ENCODE results near the gene EPHA6. TPM values are rescaled to one million over a fixed set of nuclear protein-coding genes. Genes with fewer than 3 reads are reported as not detected.

Gene EPHA6
- total RNA-seq, 1 experiment from 2014 or later: 2.7 TPM

DNA sequence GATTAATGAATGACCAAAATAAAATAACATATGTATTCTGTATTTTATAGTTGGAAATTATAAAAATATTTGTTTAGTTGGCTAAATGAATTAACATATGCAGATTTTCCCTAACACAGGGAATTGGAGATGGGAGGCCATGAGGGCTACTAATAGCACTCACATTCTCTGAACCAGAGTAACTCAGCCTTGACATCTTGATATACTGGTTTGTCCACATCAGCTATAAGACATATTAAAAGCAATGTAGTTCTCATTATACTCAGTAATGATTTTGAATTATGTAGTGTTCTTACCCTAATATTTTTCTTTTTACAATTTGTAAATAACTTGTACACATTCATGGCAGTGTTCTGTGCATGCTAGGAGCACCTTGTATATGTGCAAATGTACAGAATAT is 255.9 kb downstream of the EPHA6 start:
- Histone ChIP-seq H3K36me3 (ENCODE audit: control insufficient read depth, insufficient read depth, low read length) (no peaks in the 10 kb centered on the region), H3K9me3 (no peaks in the 10 kb centered on the region), H3K4me1 (no peaks in the 10 kb centered on the region), H3K27me3 (replicated peaks; ENCODE audit: control insufficient read depth, insufficient read depth, low read length) (no peaks in the 10 kb centered on the region), H3K4me3 (ENCODE audit: low read depth, low read length) (no peak overlapping the region)
- no TSS peak for BruUV-seq (replicated peaks)
- TF ChIP-seq, protein P1, sequence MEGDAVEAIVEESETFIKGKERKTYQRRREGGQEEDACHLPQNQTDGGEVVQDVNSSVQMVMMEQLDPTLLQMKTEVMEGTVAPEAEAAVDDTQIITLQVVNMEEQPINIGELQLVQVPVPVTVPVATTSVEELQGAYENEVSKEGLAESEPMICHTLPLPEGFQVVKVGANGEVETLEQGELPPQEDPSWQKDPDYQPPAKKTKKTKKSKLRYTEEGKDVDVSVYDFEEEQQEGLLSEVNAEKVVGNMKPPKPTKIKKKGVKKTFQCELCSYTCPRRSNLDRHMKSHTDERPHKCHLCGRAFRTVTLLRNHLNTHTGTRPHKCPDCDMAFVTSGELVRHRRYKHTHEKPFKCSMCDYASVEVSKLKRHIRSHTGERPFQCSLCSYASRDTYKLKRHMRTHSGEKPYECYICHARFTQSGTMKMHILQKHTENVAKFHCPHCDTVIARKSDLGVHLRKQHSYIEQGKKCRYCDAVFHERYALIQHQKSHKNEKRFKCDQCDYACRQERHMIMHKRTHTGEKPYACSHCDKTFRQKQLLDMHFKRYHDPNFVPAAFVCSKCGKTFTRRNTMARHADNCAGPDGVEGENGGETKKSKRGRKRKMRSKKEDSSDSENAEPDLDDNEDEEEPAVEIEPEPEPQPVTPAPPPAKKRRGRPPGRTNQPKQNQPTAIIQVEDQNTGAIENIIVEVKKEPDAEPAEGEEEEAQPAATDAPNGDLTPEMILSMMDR (IDR thresholded peaks at IDR 0.05; ENCODE audit: insufficient read depth in 1 of 2, low read depth in 1 of 2, low read length in 1 of 2, severe bottlenecking in 1 of 2, unreplicated experiment in 1 of 2): no peak
- DNase-seq: no peak
- Mint-ChIP-seq H3K4me1 (ENCODE audit: low read depth, unreplicated experiment) (no peaks in the 10 kb centered on the region), H3K9me3 (ENCODE audit: unreplicated experiment) (no peaks in the 10 kb centered on the region), H3K27me3 (ENCODE audit: insufficient read depth, unreplicated experiment) (no peaks in the 10 kb centered on the region), H3K4me3 (ENCODE audit: unreplicated experiment) (no peak overlapping the region), H3K27ac (ENCODE audit: unreplicated experiment) (no peak overlapping the region), H3K36me3 (ENCODE audit: insufficient read depth, unreplicated experiment) (no peaks in the 10 kb centered on the region)
- intact Hi-C loops (cut with micrococcal nuclease; ENCODE audit: unreplicated experiment): no loop called here
- CTCF ChIA-PET: no interaction called here
- POLR2A ChIA-PET: no interaction called here

DNA sequence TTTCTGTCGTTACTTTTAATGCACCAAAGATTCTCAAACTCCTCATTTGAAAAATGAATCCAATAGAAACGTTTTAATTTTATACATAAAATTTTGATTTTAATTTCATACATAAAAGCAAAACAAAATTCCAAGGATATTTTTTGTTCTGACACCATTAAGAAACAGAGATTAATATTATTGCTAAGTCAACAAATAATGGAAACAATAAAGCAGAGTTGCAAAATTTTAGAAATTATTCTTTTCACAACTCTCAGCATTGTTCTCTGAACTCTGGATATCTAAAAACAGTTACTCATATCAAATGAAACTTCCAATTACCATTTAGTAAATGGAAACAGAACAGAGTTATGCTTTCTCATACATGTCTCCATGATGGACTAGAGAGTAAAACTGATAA is 260.2 kb downstream of the EPHA6 start:
- H3K4me1 Mint-ChIP-seq (ENCODE audit: low read depth, unreplicated experiment): no peaks in the 10 kb centered on the region

DNA sequence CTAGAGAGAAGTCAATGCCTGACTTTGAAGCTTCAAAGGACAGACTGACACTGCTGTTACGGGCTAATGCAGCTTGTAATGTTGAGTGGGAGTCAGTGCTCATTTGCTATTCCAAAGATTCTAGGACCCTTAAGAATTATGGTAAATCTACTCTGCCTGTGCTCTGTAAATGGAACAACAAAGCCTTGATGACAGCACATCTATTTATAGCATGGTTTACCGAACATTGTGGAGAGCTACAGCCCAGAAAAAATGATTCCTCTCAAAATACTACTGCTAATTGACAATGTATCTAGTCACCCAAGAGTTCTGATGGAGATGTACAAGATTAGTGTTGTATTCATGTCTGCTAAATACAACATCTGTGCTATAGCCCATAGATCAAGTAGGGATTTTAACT is 262.3 kb downstream of the EPHA6 start:
- DNase-seq: no peak
- Mint-ChIP-seq H3K4me3 (ENCODE audit: unreplicated experiment) (no peak overlapping the region), H3K9me3 (ENCODE audit: unreplicated experiment) (no peaks in the 10 kb centered on the region), H3K27me3 (ENCODE audit: insufficient read depth, unreplicated experiment) (no peaks in the 10 kb centered on the region), H3K27ac (ENCODE audit: unreplicated experiment) (no peak overlapping the region), H3K4me1 (ENCODE audit: low read depth, unreplicated experiment) (no peaks in the 10 kb centered on the region), H3K36me3 (ENCODE audit: insufficient read depth, unreplicated experiment) (no peaks in the 10 kb centered on the region)
- CTCF ChIA-PET: no interaction called here
- Histone ChIP-seq H3K9me3 (no peaks in the 10 kb centered on the region), H3K27me3 (replicated peaks; ENCODE audit: control insufficient read depth, insufficient read depth, low read length) (no peaks in the 10 kb centered on the region), H3K4me1 (no peaks in the 10 kb centered on the region), H3K4me3 (ENCODE audit: low read depth, low read length) (no peak overlapping the region), H3K36me3 (ENCODE audit: control insufficient read depth, insufficient read depth, low read length) (no peaks in the 10 kb centered on the region)
- no TSS peak for BruUV-seq (replicated peaks)
- intact Hi-C loops (cut with micrococcal nuclease; ENCODE audit: unreplicated experiment): no loop called here
- TF ChIP-seq, protein P1 (IDR thresholded peaks at IDR 0.05; ENCODE audit: insufficient read depth in 1 of 2, low read depth in 1 of 2, low read length in 1 of 2, severe bottlenecking in 1 of 2, unreplicated experiment in 1 of 2): no peak
- POLR2A ChIA-PET: no interaction called here

More for the DNA sequence above, 260.2 kb downstream of the EPHA6 start:
- H3K27ac Mint-ChIP-seq (ENCODE audit: unreplicated experiment): no peak overlapping the region
- H3K4me1 ChIP-seq: no peaks in the 10 kb centered on the region
- no peaks in the 10 kb centered on the region for H3K27me3 ChIP-seq (replicated peaks; ENCODE audit: control insufficient read depth, insufficient read depth, low read length)
- H3K9me3 Mint-ChIP-seq (ENCODE audit: unreplicated experiment): no peaks in the 10 kb centered on the region
- BruUV-seq (replicated peaks): no TSS peak
- no peaks in the 10 kb centered on the region for H3K9me3 ChIP-seq
- TF ChIP-seq, protein P1 (IDR thresholded peaks at IDR 0.05; ENCODE audit: insufficient read depth in 1 of 2, low read depth in 1 of 2, low read length in 1 of 2, severe bottlenecking in 1 of 2, unreplicated experiment in 1 of 2): no peak
- CTCF ChIA-PET: no interaction called here
- no peak for DNase-seq
- H3K4me3 Mint-ChIP-seq (ENCODE audit: unreplicated experiment): no peak overlapping the region
- intact Hi-C loops (cut with micrococcal nuclease; ENCODE audit: unreplicated experiment): no loop called here
- no peak overlapping the region for H3K4me3 ChIP-seq (ENCODE audit: low read depth, low read length)
- H3K36me3 Mint-ChIP-seq (ENCODE audit: insufficient read depth, unreplicated experiment): no peaks in the 10 kb centered on the region
- no peaks in the 10 kb centered on the region for H3K27me3 Mint-ChIP-seq (ENCODE audit: insufficient read depth, unreplicated experiment)
- POLR2A ChIA-PET: no interaction called here
- no peaks in the 10 kb centered on the region for H3K36me3 ChIP-seq (ENCODE audit: control insufficient read depth, insufficient read depth, low read length)

Measured in Caco-2 (cell line).